ENCODE results near the gene ARL16.

The ARL16 gene

GRCh38 chr17:81712468-81713003 is 28.9 kb upstream of the ARL16 start:
- DNase-seq (ENCODE audit: low spot score), result peak; percentile 85

GRCh38 chr17:81711814-81712467 is 28.3 kb upstream of the ARL16 start, which contains the start of gene SLC25A10:
Gene SLC25A10, plus strand, starts transcription at chr17:81712284. Its CDS starts 143 bp downstream, at chr17:81712427.
- peak; percentile 97 for DNase-seq (ENCODE audit: low spot score)

GRCh38 chr17:81710514-81711308 is 27.1 kb upstream of the ARL16 start:
- no peak for DNase-seq (ENCODE audit: low spot score)

GRCh38 chr17:81708739-81709185 is 25.2 kb upstream of the ARL16 start:
- no peak for DNase-seq (ENCODE audit: low spot score)

- DNase-seq (ENCODE audit: low spot score), result no peak
These were observed 24.4 kb upstream of the ARL16 start for GRCh38 chr17:81707725-81708646.

- DNase-seq (ENCODE audit: low spot score), result no peak
These were observed 23.4 kb upstream of the ARL16 start for GRCh38 chr17:81706757-81707624.

- no peak for DNase-seq (ENCODE audit: low spot score)
These were observed 22.6 kb upstream of the ARL16 start for GRCh38 chr17:81706232-81706611.

GRCh38 chr17:81705518-81706231 is 22.1 kb upstream of the ARL16 start:
- DNase-seq (ENCODE audit: low spot score), result no peak

GRCh38 chr17:81703747-81704654 is 20.4 kb upstream of the ARL16 start:
- no peak for DNase-seq (ENCODE audit: low spot score)

- DNase-seq (ENCODE audit: low spot score), result peak; percentile 96
These were observed 19.5 kb upstream of the ARL16 start, which contains the start of gene MRPL12 for GRCh38 chr17:81702934-81703746. Gene MRPL12, plus strand, starts transcription at chr17:81703367. Its CDS starts 135 bp downstream, at chr17:81703502.

- DNase-seq (ENCODE audit: low spot score), result peak; percentile 40
These were observed 17.9 kb upstream of the ARL16 start for GRCh38 chr17:81701288-81702071.

GRCh38 chr17:81700353-81701287 is 17.0 kb upstream of the ARL16 start:
- DNase-seq (ENCODE audit: low spot score), result no peak

GRCh38 chr17:81697261-81698044 is 13.9 kb upstream of the ARL16 start:
- DNase-seq (ENCODE audit: low spot score), result no peak

GRCh38 chr17:81696218-81696941 is 12.8 kb upstream of the ARL16 start:
- no peak for DNase-seq (ENCODE audit: low spot score)

- no peak for DNase-seq (ENCODE audit: low spot score)
These were observed 12.2 kb upstream of the ARL16 start for GRCh38 chr17:81695801-81696200.

Data from GM03348 (cell line).